Duodenal mucosa (tissue), 2 donors: ENCODE data around the gene SMIM44.

Source experiments
- H3K27ac ChIP-seq: one replicate; pipeline ENCODE4 v1.7.0; 2013; ENCODE audit warnings: low read depth, low read length
- H3K27me3 ChIP-seq, 2 donors: one replicate each; pipeline ENCODE4 v1.7.0; 2013; ENCODE audit warnings: low read length in 2 of 2, control low read depth in 1 of 2; ENCODE audit not compliant: insufficient read depth in 2 of 2, control insufficient read depth in 1 of 2
- H3K36me3 ChIP-seq, 2 donors: one replicate each; pipeline ENCODE4 v1.7.0; 2013; ENCODE audit warnings: low read length in 2 of 2, control low read depth in 1 of 2; ENCODE audit not compliant: insufficient read depth in 2 of 2, control insufficient read depth in 1 of 2
- H3K4me1 ChIP-seq, 2 donors: one replicate each; pipeline ENCODE4 v1.7.0; 2013; ENCODE audit warnings: low read length in 2 of 2, control low read depth in 1 of 2; ENCODE audit not compliant: insufficient read depth in 2 of 2, control insufficient read depth in 1 of 2
- H3K4me3 ChIP-seq, 2 donors: one replicate each; pipeline ENCODE4 v1.7.0; 2013; ENCODE audit warnings: low read length in 2 of 2, low read depth in 1 of 2
- H3K9ac ChIP-seq, 2 donors: one replicate each; pipeline ENCODE4 v1.7.0; 2013; ENCODE audit warnings: low read length in 2 of 2, low read depth in 1 of 2
- H3K9me3 ChIP-seq, 2 donors: one replicate each; pipeline ENCODE4 v1.7.0; 2013; ENCODE audit warnings: low read length in 2 of 2, control low read depth in 1 of 2; ENCODE audit not compliant: control insufficient read depth in 1 of 2

Gene SMIM44

DNA sequence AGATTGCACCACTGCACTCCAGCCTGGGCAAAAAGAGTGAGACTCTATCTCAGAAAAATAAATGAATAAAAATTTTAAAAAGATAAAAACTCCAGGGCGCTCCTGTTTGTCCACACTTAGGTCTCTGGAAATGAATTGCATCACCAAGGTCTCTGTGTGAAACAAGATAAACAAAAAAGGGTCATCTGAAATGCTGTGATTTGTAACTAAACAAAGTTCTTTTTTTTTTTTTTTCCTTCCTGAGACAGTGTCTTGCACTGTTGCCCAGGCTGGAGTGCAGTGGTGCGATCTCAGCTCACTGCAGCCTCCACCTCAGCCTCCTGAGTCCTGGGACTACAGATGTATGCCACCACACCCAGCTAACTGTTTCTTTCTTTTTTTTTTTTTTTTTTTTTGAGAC is 34.4 kb upstream of the SMIM44 start:
- no peaks in the 10 kb centered on the region for H3K9me3 ChIP-seq
- H3K4me3 ChIP-seq = no peak overlapping the region
- no peaks in the 10 kb centered on the region for H3K27me3 ChIP-seq
- peaks cover 27 to 31% of the 10 kb centered on the region in 2 donors for H3K4me1 ChIP-seq
- peaks cover 13 to 18% of the 10 kb centered on the region in 2 donors for H3K36me3 ChIP-seq
- H3K27ac ChIP-seq = no peak overlapping the region
- H3K9ac ChIP-seq = no peak overlapping the region

DNA sequence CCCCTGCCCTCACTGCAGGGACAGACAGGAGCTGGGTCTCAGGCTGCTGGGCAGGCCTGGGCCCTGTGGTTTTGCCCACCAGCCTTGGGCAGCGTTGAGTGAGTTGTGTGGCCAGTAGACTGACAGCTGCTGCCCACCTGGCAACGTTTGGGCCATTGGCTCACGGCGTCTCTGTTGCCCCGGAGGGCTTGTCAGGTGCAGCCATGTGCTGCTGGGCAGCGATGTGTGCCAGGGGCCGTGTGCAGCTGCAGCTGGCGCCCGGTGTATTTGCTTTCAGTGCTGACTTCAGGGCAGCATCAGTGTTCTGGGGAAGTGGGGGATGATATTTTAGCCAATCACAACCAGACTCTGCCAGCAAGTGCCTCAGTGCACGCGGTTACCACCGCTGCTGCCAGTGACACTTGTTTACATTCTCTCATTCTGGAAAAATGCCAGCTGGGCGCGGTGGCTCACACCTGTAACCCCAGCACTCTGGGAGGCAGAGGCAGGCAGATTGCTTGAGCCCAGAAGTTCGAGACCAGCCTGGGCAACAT is 33.5 kb upstream of the SMIM44 start:
- H3K27me3 ChIP-seq = no peaks in the 10 kb centered on the region
- no peak overlapping the region for H3K4me3 ChIP-seq
- no peak overlapping the region for H3K9ac ChIP-seq
- H3K27ac ChIP-seq = no peak overlapping the region
- H3K4me1 ChIP-seq = peaks cover 27 to 31% of the 10 kb centered on the region in 2 donors
- no peaks in the 10 kb centered on the region for H3K9me3 ChIP-seq
- peaks cover 7 to 19% of the 10 kb centered on the region in 2 donors for H3K36me3 ChIP-seq

GRCh38 chr19:3515891-3516422 is 32.7 kb upstream of the SMIM44 start:
- no peaks in the 10 kb centered on the region for H3K9me3 ChIP-seq
- no peaks in the 10 kb centered on the region for H3K27me3 ChIP-seq
- H3K27ac ChIP-seq = no peak overlapping the region
- no peak overlapping the region for H3K9ac ChIP-seq
- H3K4me3 ChIP-seq = no peak overlapping the region
- H3K36me3 ChIP-seq = peaks cover 7 to 24% of the 10 kb centered on the region in 2 donors
- peaks cover 28% of the 10 kb centered on the region in 2 donors for H3K4me1 ChIP-seq

- no peak overlapping the region for H3K4me3 ChIP-seq
These were observed 31.7 kb upstream of the SMIM44 start for GRCh38 chr19:3514930-3515329.

DNA sequence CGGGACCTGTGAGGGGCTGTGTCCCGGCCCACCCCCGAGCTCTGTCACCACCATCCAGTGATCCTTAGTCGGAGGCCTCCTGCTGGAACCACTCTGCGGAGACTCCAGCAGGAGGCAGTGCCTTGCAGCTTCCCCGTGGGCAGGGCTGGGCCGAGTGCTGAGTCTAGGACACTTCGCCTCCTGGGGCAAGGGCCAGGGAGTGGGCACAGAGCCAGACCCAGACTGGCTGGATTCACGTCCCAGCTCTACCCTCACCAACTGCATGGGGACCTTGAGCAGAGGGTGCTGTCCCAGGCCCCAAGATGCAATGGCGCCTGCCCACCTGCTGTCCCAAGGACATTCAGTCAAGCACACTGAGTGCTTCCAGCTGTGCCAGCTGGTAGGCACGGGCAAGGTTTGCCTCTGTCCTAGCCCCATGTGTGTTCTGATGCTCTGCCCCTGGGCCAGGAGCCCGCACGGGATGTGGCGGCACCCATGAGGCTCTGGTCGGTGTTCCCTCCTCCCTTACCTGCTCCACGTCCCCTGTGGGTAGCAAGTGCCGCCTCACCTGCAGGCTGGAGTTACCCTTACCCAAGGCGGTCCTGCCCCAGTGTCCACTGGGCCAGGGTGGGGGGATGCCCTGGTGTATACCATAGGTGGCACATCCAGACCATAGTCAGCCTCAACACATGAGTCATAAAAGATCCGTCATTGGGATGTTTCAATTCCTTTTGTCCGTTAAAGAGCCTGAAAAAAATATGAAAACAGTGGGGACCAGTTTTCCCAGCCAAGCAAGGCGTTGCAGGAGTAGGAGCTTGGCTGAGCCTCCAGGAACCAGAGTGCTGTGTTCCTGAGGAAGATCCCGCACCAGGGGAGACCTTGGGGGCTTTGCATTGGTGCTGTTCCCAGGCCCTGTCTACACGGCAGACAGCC is 30.2 kb upstream of the SMIM44 start:
- Histone ChIP-seq H3K9me3 (no peaks in the 10 kb centered on the region), H3K27me3 (no peaks in the 10 kb centered on the region), H3K4me1 (peaks cover 12 to 14% of the 10 kb centered on the region in 2 donors), H3K27ac (no peak overlapping the region), H3K9ac (no peak overlapping the region), H3K4me3 (no peak overlapping the region), H3K36me3 (peaks cover 8 to 33% of the 10 kb centered on the region in 2 donors)

More at GRCh38 chr19:3514930-3515329, 31.7 kb upstream of the SMIM44 start:
- H3K27ac ChIP-seq = no peak overlapping the region
- H3K4me1 ChIP-seq = peaks cover 17 to 18% of the 10 kb centered on the region in 2 donors
- no peaks in the 10 kb centered on the region for H3K9me3 ChIP-seq
- peaks cover 7 to 33% of the 10 kb centered on the region in 2 donors for H3K36me3 ChIP-seq
- H3K27me3 ChIP-seq = no peaks in the 10 kb centered on the region
- H3K9ac ChIP-seq = no peak overlapping the region

DNA sequence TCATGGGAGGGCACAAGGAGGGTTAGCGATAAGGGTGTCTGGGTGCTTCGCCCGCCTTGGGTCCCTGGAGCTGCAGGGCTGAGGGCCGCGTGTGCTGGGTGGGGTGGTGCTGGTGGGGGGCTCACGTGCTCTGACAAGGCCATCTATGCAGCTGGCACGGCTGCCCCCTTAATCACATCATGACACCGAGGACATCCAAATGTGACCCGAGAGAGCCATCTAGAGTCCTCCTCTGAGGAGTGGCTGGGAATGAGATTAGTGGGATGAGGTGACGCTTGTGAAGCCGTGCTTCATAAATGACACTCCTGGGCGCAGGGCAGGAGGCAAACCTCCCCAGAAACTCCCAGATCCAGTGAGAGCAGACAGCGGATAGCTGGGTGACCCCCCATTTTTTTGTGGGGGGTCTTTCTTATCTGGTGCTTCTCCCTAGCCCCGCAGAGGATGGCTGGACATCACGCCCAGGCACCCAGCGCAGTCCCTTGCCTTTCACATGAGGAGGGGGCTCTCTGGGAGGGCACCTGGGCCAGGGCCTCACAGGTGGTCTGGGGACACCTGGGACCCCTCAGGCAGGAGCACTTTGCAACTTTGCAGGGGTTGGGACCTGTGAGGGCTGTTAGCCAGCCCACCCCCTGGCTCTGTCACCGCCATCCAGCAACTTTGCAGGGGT is 29.5 kb upstream of the SMIM44 start:
- no peak overlapping the region for H3K27ac ChIP-seq
- no peak overlapping the region for H3K4me3 ChIP-seq
- H3K27me3 ChIP-seq = no peaks in the 10 kb centered on the region
- H3K4me1 ChIP-seq = peaks cover 14 to 15% of the 10 kb centered on the region in 2 donors
- H3K9ac ChIP-seq = no peak overlapping the region
- peaks cover 8 to 33% of the 10 kb centered on the region in 2 donors for H3K36me3 ChIP-seq
- H3K9me3 ChIP-seq = no peaks in the 10 kb centered on the region

GRCh38 chr19:3511506-3512251 is 28.4 kb upstream of the SMIM44 start:
- Histone ChIP-seq H3K9me3 (no peaks in the 10 kb centered on the region), H3K36me3 (peaks cover 8 to 33% of the 10 kb centered on the region in 2 donors), H3K4me1 (peaks cover 18% of the 10 kb centered on the region in 2 donors), H3K27me3 (no peaks in the 10 kb centered on the region), H3K27ac (no peak overlapping the region), H3K9ac (no peak overlapping the region), H3K4me3 (no peak overlapping the region)

- no peaks in the 10 kb centered on the region for H3K9me3 ChIP-seq
- no peak overlapping the region for H3K27ac ChIP-seq
- H3K9ac ChIP-seq = no peak overlapping the region
- H3K27me3 ChIP-seq = no peaks in the 10 kb centered on the region
- H3K4me3 ChIP-seq = no peak overlapping the region
- H3K36me3 ChIP-seq = peaks cover 8 to 33% of the 10 kb centered on the region in 2 donors
- H3K4me1 ChIP-seq = peaks cover 14 to 15% of the 10 kb centered on the region in 2 donors
These were observed 27.5 kb upstream of the SMIM44 start for GRCh38 chr19:3510727-3511126.

GRCh38 chr19:3509566-3509989 is 26.3 kb upstream of the SMIM44 start:
- Histone ChIP-seq H3K36me3 (peaks cover 8 to 33% of the 10 kb centered on the region in 2 donors), H3K9me3 (no peaks in the 10 kb centered on the region), H3K27me3 (no peaks in the 10 kb centered on the region), H3K4me1 (peaks cover 14 to 24% of the 10 kb centered on the region in 2 donors), H3K27ac (no peak overlapping the region), H3K4me3 (no peak overlapping the region), H3K9ac (no peak overlapping the region)
